ENCODE measurements around the gene PITPNM3.

Gene PITPNM3

DNA sequence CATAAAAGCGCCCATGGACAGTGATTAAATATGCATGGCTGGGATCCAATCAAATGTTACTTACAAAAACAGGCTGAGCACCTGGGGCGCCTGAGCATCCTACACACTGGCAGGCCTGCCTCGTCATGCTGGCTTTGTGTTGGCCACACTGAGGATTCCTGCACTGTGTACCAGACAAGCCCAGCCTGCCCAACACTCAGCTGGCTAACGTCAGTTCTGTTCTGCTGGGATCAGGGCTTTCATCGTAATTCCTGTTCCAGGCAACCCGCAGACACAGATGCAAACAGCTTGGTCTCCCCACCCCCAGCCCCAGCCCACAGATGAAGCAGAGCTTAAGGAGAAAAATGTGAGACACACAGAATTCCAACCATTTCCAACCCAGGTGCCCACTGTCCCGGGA is 81.4 kb downstream of the PITPNM3 start:
- TF ChIP-seq POLR2A (IDR thresholded peaks at IDR 0.05; ENCODE audit: low read depth, low read length) = no peak
- DNase-seq (ENCODE audit: insufficient read length, low spot score) (no peak), FAIRE-seq (no peak)

DNA sequence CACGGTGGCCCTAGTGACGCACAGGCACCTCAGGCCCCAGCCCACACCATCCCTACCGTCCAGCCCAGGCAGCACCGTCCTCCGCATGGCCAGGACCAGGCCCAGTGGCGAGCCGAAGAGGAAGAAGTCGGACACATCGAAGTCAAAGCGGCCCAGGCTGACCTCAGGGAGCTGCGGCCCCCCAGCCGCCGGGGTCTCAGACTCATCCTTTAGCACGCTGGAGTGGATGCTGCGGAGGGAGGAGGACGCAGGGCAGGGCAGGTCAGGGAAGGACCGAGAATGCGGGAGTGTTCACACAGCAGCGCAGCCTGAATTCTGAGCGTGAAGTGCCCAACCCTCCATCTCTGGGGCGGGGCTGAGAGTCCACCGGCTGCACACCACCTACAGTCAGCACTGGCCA is 82.0 kb downstream of the PITPNM3 start:
- FAIRE-seq (no peak), DNase-seq (ENCODE audit: insufficient read length, low spot score) (no peak)
- TF ChIP-seq POLR2A (IDR thresholded peaks at IDR 0.05; ENCODE audit: low read depth, low read length) = no peak

DNA sequence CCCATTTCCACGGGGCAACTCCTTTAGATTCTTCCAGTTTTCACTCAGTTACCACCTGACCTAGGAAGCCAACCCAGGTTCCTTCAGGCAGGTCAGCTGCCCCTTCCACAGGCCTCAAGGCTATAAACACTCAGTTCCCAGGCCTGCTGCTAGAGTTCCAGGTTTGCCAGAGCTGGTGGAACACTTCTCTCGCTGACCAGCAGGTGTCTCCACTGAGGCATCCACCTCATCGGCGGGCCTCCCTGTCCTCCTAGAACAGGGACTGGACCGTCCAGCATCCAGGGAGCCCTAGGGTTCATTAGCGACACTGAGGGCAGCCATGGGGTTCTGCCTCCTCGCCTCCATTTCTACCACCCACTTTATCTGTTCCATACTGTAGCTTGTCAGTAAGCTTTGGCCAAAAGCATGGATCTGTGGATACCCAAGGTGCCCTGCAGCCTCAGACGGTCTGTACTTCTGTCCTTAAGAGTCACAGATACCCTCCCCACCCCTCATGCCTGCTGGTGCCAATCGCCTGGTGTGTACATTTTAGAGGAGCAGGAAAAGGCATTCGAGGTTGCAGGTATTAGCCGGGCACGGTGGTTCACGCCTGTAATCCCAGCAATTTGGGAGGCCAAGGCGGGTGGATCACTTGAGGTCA is 83.1 kb downstream of the PITPNM3 start:
- no peak for FAIRE-seq
- TF ChIP-seq POLR2A (IDR thresholded peaks at IDR 0.05; ENCODE audit: low read depth, low read length) = no peak
- peak; percentile 89 for DNase-seq (ENCODE audit: insufficient read length, low spot score)

GRCh38 chr17:6472517-6472916 is 83.8 kb downstream of the PITPNM3 start:
- FAIRE-seq (no peak), DNase-seq (ENCODE audit: insufficient read length, low spot score) (no peak)
- TF ChIP-seq POLR2A (IDR thresholded peaks at IDR 0.05; ENCODE audit: low read depth, low read length) = no peak

DNA sequence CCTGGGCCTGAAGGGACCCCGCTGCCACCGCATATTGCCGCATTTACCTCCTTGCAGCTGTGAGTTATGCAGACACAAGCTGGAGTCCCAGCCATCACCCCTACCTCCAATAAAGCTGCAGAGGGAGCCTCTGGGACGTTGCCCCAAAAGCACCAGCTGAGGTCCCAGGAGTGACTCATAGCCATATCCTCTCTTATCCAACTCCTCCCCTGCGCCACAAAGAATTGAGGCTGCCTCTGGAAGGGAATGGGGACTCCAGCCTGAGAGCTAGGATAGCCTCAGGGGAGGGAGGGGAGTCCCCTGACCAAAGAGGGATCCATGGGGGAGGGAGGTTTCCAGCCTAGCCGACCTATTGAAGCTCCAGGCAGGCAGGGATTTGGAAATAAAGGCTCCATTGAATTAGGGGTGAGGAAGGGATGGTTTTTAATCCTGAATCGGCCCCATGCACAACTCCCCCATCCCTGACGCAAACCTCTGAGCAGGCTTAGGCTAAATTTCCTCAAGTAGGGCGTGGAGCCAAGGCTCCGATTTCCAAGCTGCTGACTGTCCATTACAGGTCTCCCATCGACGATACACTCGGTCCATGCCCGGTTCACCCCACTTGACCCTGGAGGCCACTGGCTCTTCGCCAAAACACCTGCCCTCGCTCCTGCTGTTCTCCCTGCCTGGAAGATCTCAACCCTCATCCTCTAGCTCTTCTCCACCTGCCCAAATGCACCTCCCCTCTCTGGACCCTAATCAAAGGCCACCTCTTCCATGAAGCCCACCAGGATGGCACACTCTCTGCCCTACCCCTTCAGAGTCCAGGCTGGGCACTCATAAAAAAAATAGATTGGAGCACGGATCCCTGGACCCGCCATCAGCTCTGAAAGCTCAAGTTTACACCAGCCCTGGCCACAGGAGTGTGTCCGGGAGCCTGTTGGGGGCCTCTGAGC is 84.6 kb downstream of the PITPNM3 start:
- FAIRE-seq (peak; percentile 83), DNase-seq (ENCODE audit: insufficient read length, low spot score) (peak; percentile 88)
- TF ChIP-seq POLR2A (IDR thresholded peaks at IDR 0.05; ENCODE audit: low read depth, low read length) = no peak

GRCh38 chr17:6470751-6471521 is 85.4 kb downstream of the PITPNM3 start:
- FAIRE-seq (no peak), DNase-seq (ENCODE audit: insufficient read length, low spot score) (peak; percentile 86)
- no peak for TF ChIP-seq POLR2A (IDR thresholded peaks at IDR 0.05; ENCODE audit: low read depth, low read length)

DNA sequence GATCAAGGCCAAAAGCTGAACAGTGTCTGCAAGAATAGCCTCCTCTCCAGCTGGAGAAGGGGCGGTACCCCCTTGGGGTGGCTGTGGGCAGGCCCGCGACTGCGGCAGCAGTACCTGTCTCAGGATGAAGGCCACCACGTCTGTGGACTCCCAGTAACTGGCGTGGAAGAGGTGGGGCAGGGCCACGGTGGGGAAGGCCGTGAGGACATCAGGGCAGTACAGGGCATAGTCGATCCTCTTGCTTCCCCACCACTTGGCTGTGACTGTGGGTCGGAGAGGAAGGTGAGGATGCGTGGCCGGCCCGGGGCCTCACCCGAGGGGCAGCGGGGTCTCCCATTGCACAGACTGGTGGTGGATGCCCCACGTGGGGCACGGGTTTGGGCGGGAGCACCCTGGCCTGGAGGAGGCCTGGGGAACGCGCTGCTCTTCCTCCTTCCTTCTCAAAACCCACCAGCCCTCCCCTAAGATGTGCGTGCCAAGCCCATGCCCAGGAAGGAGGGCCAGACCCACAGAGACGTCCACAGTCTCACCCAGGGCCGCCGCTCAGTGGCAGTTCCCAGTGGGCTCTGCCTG is 86.1 kb downstream of the PITPNM3 start:
- FAIRE-seq (no peak), DNase-seq (ENCODE audit: insufficient read length, low spot score) (no peak)
- TF ChIP-seq POLR2A (IDR thresholded peaks at IDR 0.05; ENCODE audit: low read depth, low read length) = no peak

GRCh38 chr17:6468051-6468790 is 88.1 kb downstream of the PITPNM3 start:
- no peak for DNase-seq (ENCODE audit: insufficient read length, low spot score)
- TF ChIP-seq POLR2A (IDR thresholded peaks at IDR 0.05; ENCODE audit: low read depth, low read length) = no peak
- no peak for FAIRE-seq

- no peak for TF ChIP-seq POLR2A (IDR thresholded peaks at IDR 0.05; ENCODE audit: low read depth, low read length)
- DNase-seq (ENCODE audit: insufficient read length, low spot score) (no peak), FAIRE-seq (no peak)
These were observed 88.8 kb downstream of the PITPNM3 start for GRCh38 chr17:6467567-6467966.

DNA sequence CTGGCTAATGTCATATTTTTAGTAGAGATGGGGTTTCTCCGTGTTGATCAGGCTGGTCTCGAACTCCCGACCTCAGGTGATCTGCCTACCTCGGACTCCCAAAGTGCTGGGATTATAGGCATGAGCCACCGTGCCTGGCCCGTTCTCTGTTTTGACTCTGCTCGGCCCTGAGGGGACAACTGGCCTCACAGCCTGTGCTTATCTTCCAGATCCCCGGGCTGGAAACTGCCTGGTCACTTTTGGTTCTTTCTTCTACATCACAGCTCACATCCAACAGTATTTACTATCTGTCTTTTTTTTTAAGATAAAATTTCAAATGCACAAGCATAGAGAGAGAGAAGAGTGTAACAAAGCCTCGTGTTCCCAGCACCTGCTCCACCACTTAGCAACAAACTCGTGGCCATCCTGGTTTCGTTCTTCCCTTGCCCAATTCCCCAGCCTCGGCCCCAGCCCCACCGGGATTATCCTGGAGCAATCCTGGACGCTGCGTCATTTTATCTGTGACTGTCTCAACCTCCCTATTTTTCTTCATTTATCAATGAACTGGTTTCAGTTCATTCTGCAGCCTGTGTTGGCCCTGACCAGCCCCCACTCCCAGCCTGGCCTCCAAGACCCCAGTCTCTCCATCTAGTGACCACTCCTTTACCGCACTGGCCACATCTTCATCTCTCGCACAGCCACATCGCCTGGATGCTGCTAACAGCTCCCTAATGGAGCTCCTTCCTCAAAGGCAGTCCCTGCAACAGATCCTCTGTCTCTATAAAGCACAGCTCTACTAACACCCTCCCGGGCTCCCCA is 91.0 kb downstream of the PITPNM3 start:
- FAIRE-seq (no peak), DNase-seq (ENCODE audit: insufficient read length, low spot score) (no peak)
- no peak for TF ChIP-seq POLR2A (IDR thresholded peaks at IDR 0.05; ENCODE audit: low read depth, low read length)

DNA sequence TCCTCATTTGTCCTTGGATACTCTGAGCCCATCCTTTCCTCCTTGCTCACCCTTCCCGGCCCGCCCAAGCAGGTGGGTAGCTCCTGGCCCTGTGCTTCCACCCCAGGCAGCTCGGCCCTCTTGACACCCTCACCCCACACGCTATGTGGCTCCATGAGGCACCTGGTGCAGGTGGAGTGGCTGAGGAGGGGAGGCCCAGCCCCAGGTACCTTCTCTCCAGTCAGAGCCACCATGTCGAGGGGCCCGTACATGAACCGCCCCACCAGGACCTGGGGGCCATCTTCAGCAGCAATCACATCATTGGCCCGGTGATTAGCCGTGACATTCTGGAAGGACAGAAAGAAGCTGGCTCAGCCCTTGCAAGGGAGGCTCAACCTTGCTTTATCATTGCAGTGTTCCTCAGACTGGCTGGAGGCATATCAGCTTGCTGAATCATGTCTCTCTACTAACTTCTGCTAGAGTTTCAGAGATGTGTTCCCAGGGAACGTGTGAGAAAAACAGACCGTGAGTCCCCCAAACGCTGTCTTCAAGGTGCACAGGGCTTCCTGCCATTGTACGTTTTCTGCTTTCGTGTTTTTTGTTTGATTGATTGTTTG is 91.8 kb downstream of the PITPNM3 start:
- DNase-seq (ENCODE audit: insufficient read length, low spot score) (no peak), FAIRE-seq (no peak)
- TF ChIP-seq POLR2A (IDR thresholded peaks at IDR 0.05; ENCODE audit: low read depth, low read length) = no peak

Data from H54 (cell line).